Tibial nerve (tissue), 3 donors: ENCODE measurements around the gene IGLL5.

Experiments
- POLR2A ChIP-seq, 2 donors: fragments of 450-650 bp; IDR thresholded peaks; one replicate each; pipeline ENCODE4 v1.6.1; 2017; ENCODE audit warnings: antibody characterized with exemption in 2 of 2, mild to moderate bottlenecking in 2 of 2, moderate library complexity in 2 of 2
- TF ChIP-seq, protein P1 (sequence below), 5 experiments: fragments of 200-600 bp in 3 of 5; fragments of 450-650 bp in 2 of 5; sonication (generic) in 3 of 5; IDR thresholded peaks; one replicate each; pipeline ENCODE4 v1.5.1; 2016 to 2019; ENCODE audit warnings: antibody characterized with exemption in 5 of 5, mild to moderate bottlenecking in 3 of 5, moderate library complexity in 2 of 5

- TF ChIP-seq, protein P1, sequence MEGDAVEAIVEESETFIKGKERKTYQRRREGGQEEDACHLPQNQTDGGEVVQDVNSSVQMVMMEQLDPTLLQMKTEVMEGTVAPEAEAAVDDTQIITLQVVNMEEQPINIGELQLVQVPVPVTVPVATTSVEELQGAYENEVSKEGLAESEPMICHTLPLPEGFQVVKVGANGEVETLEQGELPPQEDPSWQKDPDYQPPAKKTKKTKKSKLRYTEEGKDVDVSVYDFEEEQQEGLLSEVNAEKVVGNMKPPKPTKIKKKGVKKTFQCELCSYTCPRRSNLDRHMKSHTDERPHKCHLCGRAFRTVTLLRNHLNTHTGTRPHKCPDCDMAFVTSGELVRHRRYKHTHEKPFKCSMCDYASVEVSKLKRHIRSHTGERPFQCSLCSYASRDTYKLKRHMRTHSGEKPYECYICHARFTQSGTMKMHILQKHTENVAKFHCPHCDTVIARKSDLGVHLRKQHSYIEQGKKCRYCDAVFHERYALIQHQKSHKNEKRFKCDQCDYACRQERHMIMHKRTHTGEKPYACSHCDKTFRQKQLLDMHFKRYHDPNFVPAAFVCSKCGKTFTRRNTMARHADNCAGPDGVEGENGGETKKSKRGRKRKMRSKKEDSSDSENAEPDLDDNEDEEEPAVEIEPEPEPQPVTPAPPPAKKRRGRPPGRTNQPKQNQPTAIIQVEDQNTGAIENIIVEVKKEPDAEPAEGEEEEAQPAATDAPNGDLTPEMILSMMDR (IDR thresholded peaks at IDR 0.05) = no peak
- no peak for TF ChIP-seq POLR2A (IDR thresholded peaks at IDR 0.05)
Measured at GRCh38 chr22:22930222-22930497, 42.5 kb downstream of the IGLL5 start.
